OCI-LY7 (cell line): ENCODE measurements around the gene ABCA13. TPM values are rescaled to one million over a fixed set of nuclear protein-coding genes. Genes with fewer than 3 reads are reported as not detected.
A peak's percentile ranks its signal among the peaks of the same experiment; 100 is the strongest.

Source experiments
- BruUV-seq: library from RNA; stranded (reverse); fragments of 400-500 nt; replicated peaks from 2 replicates; lab custom pipeline; 2021; lab: Mats Ljungman, UMichigan
- CTCF ChIA-PET: fragments of 300-600 bp; sonication (Branson Sonifier 250); formaldehyde crosslinking; loops from one replicate; lab custom pipeline; 2022; ENCODE audit warnings: antibody characterized with exemption; ENCODE audit not compliant: unreplicated experiment; lab: Charles Lee
- POLR2A ChIA-PET: fragments of 300-600 bp; sonication (Branson Sonifier 250); formaldehyde crosslinking; loops from one replicate; lab custom pipeline; 2022; ENCODE audit warnings: antibody characterized with exemption; lab: Charles Lee
- DNase-seq: peaks from one replicate; pipeline ENCODE4 v3.0.0-alpha.2; 2015; ENCODE audit warnings: low spot score
- H2AFZ ChIP-seq: fragments of 200-600 bp; sonication (generic), shearing (Covaris generic); 2 replicates; pipeline ENCODE4 v1.6.1; 2014; ENCODE audit warnings: mild to moderate bottlenecking, antibody characterized with exemption, low read length, moderate library complexity
- H3K27ac ChIP-seq: fragments of 200-600 bp; sonication (generic); 2 replicates; pipeline ENCODE4 v1.5.1; 2014; ENCODE audit warnings: mixed run types, low read depth, mild to moderate bottlenecking, moderate library complexity, low read length, inconsistent platforms; ENCODE audit not compliant: poor library complexity, severe bottlenecking
- H3K36me3 ChIP-seq: fragments of 200-600 bp; sonication (generic); 2 replicates; pipeline ENCODE4 v1.6.1; 2014; ENCODE audit warnings: mild to moderate bottlenecking, antibody characterized with exemption, low read length, moderate library complexity, mixed read lengths; ENCODE audit not compliant: insufficient read depth
- H3K4me1 ChIP-seq: fragments of 200-600 bp; sonication (generic); 2 replicates; pipeline ENCODE4 v1.5.1; 2014; ENCODE audit warnings: mild to moderate bottlenecking, low read length; ENCODE audit not compliant: insufficient read depth, poor library complexity, severe bottlenecking
- H3K4me2 ChIP-seq: fragments of 200-600 bp; sonication (generic); 2 replicates; pipeline ENCODE4 v1.6.1; 2014; ENCODE audit warnings: mild to moderate bottlenecking, low read length
- H3K4me3 ChIP-seq: fragments of 200-600 bp; sonication (generic); 2 replicates; pipeline ENCODE4 v1.5.1; 2014; ENCODE audit warnings: mild to moderate bottlenecking, low read depth, low read length; ENCODE audit not compliant: poor library complexity, severe bottlenecking
- H3K79me2 ChIP-seq: fragments of 200-600 bp; sonication (generic); 2 replicates; pipeline ENCODE4 v1.6.1; 2016; ENCODE audit warnings: low read depth, mild to moderate bottlenecking, low read length, moderate library complexity, mixed read lengths; ENCODE audit not compliant: insufficient read depth
- H3K9me2 ChIP-seq: fragments of 200-600 bp; sonication (generic); 2 replicates; pipeline ENCODE4 v1.6.1; 2016; ENCODE audit warnings: mild to moderate bottlenecking, low read length, mixed read lengths; ENCODE audit not compliant: insufficient read depth
- H3K9me3 ChIP-seq: fragments of 200-600 bp; sonication (generic); 2 replicates; pipeline ENCODE4 v1.6.1; 2014; ENCODE audit warnings: mild to moderate bottlenecking, mixed run types, low read length, mixed read lengths
- H4K20me1 ChIP-seq: fragments of 200-600 bp; sonication (generic); 2 replicates; pipeline ENCODE4 v1.6.1; 2014; ENCODE audit warnings: mild to moderate bottlenecking, antibody characterized with exemption, low read length, moderate library complexity, mixed read lengths; ENCODE audit not compliant: insufficient read depth
- EZH2phosphoT487 ChIP-seq: fragments of 200-600 bp; sonication (generic); IDR thresholded peaks from 2 replicates; pipeline ENCODE4 v1.6.1; 2018; ENCODE audit warnings: low read depth, borderline replicate concordance, mild to moderate bottlenecking, mixed run types, antibody characterized with exemption, low read length, moderate library complexity, mixed read lengths
- intact Hi-C: fragments of 100-400 bp; cut with micrococcal nuclease; formaldehyde crosslinking; loops from one replicate; pipeline ENCODE4 v1.10.0; 2022; ENCODE audit not compliant: unreplicated experiment
- total RNA-seq, 2 experiments: library from RNA; depleted of rRNA in 1 of 2; stranded (reverse); fragments of >200 nt in 1 of 2; shearing (Covaris generic) in 1 of 2; gene quantifications; 2 replicates each; pipeline ENCODE4 v1.2.3, GENCODE V29; 2014 to 2022
- TF ChIP-seq, protein P1 (sequence below): fragments of 200-600 bp; sonication (generic); conservative IDR thresholded peaks from 2 replicates; pipeline ENCODE4 v1.5.1; 2014; ENCODE audit warnings: mild to moderate bottlenecking, antibody characterized with exemption, low read length, moderate library complexity, mixed read lengths

The ABCA13 gene
- total RNA-seq, 2 experiments from 2014 or later: not detected

GRCh38 chr7:48149058-48149457, 22.2 kb upstream of the ABCA13 start:
- ChIA-PET CTCF (no interaction called here), POLR2A (no interaction called here)
- BruUV-seq: no TSS peak
- no peaks in the 10 kb centered on the region for H4K20me1 ChIP-seq
- H3K4me1 ChIP-seq: no peaks in the 10 kb centered on the region
- no peaks in the 10 kb centered on the region for H3K9me2 ChIP-seq
- DNase-seq: no peak
- no peak overlapping the region for H3K27ac ChIP-seq
- H3K4me2 ChIP-seq: no peak overlapping the region
- intact Hi-C loops: no loop called here
- H3K79me2 ChIP-seq: no peaks in the 10 kb centered on the region
- no peak overlapping the region for H3K4me3 ChIP-seq
- H3K9me3 ChIP-seq: no peaks in the 10 kb centered on the region
- TF ChIP-seq EZH2phosphoT487: no peak
- TF ChIP-seq, protein P1, sequence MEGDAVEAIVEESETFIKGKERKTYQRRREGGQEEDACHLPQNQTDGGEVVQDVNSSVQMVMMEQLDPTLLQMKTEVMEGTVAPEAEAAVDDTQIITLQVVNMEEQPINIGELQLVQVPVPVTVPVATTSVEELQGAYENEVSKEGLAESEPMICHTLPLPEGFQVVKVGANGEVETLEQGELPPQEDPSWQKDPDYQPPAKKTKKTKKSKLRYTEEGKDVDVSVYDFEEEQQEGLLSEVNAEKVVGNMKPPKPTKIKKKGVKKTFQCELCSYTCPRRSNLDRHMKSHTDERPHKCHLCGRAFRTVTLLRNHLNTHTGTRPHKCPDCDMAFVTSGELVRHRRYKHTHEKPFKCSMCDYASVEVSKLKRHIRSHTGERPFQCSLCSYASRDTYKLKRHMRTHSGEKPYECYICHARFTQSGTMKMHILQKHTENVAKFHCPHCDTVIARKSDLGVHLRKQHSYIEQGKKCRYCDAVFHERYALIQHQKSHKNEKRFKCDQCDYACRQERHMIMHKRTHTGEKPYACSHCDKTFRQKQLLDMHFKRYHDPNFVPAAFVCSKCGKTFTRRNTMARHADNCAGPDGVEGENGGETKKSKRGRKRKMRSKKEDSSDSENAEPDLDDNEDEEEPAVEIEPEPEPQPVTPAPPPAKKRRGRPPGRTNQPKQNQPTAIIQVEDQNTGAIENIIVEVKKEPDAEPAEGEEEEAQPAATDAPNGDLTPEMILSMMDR: no peak
- H3K36me3 ChIP-seq: no peaks in the 10 kb centered on the region
- no peak overlapping the region for H2AFZ ChIP-seq

DNA sequence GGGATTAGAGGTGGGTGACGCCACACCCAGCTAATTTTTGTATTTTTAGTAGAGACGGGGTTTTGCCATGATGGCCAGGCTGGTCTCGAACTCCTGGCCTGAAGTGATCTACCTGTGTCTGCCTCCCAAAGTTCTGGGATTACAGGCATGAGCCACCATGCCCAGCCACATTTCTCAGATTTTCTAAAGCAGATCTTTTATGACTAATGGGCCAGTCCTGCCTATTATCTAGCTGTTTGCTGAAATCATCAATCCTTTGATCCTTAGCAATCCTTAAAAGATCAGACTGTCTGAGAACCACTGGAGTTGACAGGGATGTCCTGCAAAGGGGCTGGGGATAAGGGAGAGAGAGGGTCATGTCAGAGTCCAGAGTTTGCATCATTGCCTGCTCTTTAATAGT, 21.2 kb upstream of the ABCA13 start:
- TF ChIP-seq, protein P1: no peak
- no peak for TF ChIP-seq EZH2phosphoT487

DNA sequence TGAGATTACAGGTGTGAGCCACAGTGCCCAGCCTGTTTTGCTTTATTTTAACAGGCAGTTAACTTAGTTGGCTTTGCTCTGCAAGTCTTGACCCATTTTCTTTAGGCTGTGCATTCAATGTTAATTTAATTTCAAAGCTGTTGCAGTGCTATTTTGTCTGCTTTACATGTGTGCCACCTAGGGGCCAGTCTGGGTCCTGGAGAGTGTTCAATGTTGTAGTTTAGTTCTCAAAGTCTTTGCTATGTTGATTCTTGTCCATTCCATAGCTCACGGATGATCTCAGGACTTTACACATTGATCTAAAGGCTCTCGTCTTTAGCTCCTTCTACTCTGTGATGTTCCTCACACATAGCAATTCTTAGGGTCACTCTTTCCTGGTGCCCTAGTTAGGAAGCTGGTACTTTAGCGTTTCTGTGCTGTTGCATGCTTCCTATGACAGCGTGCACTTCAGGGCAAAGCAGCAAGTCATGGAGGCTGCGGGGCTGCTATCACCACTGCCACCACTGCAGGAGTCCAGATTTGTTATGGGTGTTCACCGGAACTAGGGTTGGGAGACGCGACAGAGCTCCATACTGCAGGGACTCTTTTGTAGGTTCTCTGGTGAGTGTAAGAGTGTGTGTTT, 16.4 kb upstream of the ABCA13 start:
- TF ChIP-seq, protein P1: peak; percentile 75
- TF ChIP-seq EZH2phosphoT487: no peak
- DNase-seq: peak; percentile 39
- Histone ChIP-seq H3K9me2 (no peaks in the 10 kb centered on the region), H3K36me3 (no peaks in the 10 kb centered on the region), H4K20me1 (no peaks in the 10 kb centered on the region), H3K4me3 (no peak overlapping the region), H3K9me3 (no peaks in the 10 kb centered on the region), H3K4me1 (no peaks in the 10 kb centered on the region), H3K4me2 (no peak overlapping the region), H3K79me2 (no peaks in the 10 kb centered on the region), H3K27ac (no peak overlapping the region), H2AFZ (no peak overlapping the region)
- no TSS peak for BruUV-seq
- ChIA-PET CTCF (interaction anchor here (0.5 kb wide), 1 partner anchor 74 kb away, joined by 3 read pairs; no protein-coding TSS in a partner anchor), POLR2A (interaction anchor here (0.5 to 0.6 kb wide), 2 partner anchors 483 to 1649 kb away, joined by 3 to 5 read pairs; no protein-coding TSS in a partner anchor)
- intact Hi-C loops: loop anchor here (2.0 to 10.0 kb wide), 2 partner anchors 60 to 210 kb away; no protein-coding TSS in a partner anchor

More for the DNA sequence above, 21.2 kb upstream of the ABCA13 start:
- ChIA-PET CTCF (no interaction called here), POLR2A (interaction anchor here (1.1 kb wide), 1 partner anchor 320 kb away, joined by 3 read pairs; no protein-coding TSS in a partner anchor)
- H3K27ac ChIP-seq: no peak overlapping the region
- no peaks in the 10 kb centered on the region for H3K9me2 ChIP-seq
- intact Hi-C loops: loop anchor here (10.0 kb wide), 1 partner anchor 65 kb away; no protein-coding TSS in a partner anchor
- no peaks in the 10 kb centered on the region for H3K4me1 ChIP-seq
- BruUV-seq: no TSS peak
- no peak overlapping the region for H2AFZ ChIP-seq
- H3K4me3 ChIP-seq: no peak overlapping the region
- no peaks in the 10 kb centered on the region for H3K9me3 ChIP-seq
- no peaks in the 10 kb centered on the region for H3K79me2 ChIP-seq
- H4K20me1 ChIP-seq: no peaks in the 10 kb centered on the region
- no peak overlapping the region for H3K4me2 ChIP-seq
- no peak for DNase-seq
- H3K36me3 ChIP-seq: no peaks in the 10 kb centered on the region
